ENCODE results near the gene CD248.
"Not testable (repeated sequence)": the region's sequence is repeated elsewhere in the genome, so short reads cannot be mapped to it uniquely, and the experiment has no call there.

CD248 gene

GRCh38 chr11:66276619-66277018 lies 40.2 kb downstream of the CD248 start:
- DNase-seq (ENCODE audit: low read depth in 2 of 2) = not testable (repeated sequence)

GRCh38 chr11:66275984-66276612 lies 40.7 kb downstream of the CD248 start:
- DNase-seq (ENCODE audit: low read depth in 2 of 2) = no peak

DNA sequence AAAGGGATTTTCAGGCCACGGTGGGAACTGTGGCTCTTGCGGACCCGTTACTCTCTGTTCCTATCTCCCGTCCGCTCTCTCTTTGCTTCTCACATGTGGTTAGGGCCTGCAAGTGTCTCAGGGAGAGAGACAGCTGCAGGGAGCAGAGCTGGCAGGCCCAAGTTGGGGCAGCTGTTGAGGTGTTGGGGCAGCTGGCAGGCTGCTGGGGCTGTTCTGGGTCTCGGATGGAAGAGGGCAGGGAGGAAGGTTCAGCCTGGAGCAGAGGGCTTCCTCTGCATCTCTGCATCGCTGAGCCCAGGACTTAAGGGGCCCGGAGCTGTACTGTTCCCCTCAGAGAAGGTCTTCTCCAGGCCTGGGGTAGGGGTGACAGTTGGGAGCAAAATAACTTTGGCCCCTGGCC lies 41.4 kb downstream of the CD248 start:
- no peak for DNase-seq (ENCODE audit: low read depth in 2 of 2)

DNA sequence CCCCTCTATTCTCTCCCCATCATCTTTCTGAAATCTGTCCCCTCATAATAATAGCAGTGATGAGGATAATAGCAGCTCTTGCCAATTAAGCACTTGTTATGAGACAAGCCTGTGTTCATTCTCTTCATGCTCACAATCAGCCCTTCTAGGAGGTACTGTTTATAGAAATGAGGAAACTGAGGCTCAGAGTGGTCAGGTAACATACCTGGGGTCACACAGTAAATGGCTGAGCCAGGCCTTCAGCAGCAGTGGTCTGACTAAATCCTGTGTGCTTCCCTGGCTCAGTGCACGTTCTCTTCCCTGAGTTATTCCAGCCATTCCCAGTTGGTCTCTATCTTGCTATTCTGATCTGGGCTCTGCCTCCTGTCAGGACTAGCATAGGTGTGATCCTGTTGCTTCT lies 42.6 kb downstream of the CD248 start:
- DNase-seq (ENCODE audit: low read depth in 2 of 2) = no peak

DNA sequence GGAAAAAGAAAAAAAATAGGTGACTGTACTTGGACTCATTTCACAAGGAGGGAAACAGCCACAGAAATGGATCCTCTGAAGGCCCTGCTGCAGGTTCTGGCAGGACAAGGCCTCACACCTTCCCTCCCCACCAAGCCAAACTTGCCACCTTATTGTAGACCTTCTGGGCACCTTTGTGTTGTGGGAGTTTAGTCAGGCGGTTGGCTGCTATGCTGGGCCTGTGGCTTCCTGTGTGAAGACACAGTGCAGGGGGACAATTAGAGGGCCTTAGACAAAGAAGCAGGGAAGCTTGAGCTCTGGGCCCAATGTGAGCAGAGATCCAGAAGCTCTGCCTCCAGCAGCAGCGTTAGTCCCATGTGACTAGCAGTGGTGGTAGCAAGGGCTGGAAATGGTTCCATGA lies 44.2 kb downstream of the CD248 start:
- DNase-seq (ENCODE audit: low read depth in 2 of 2) = no peak

GRCh38 chr11:66271816-66272215 lies 45.0 kb downstream of the CD248 start:
- DNase-seq (ENCODE audit: low read depth in 2 of 2) = no peak

DNA sequence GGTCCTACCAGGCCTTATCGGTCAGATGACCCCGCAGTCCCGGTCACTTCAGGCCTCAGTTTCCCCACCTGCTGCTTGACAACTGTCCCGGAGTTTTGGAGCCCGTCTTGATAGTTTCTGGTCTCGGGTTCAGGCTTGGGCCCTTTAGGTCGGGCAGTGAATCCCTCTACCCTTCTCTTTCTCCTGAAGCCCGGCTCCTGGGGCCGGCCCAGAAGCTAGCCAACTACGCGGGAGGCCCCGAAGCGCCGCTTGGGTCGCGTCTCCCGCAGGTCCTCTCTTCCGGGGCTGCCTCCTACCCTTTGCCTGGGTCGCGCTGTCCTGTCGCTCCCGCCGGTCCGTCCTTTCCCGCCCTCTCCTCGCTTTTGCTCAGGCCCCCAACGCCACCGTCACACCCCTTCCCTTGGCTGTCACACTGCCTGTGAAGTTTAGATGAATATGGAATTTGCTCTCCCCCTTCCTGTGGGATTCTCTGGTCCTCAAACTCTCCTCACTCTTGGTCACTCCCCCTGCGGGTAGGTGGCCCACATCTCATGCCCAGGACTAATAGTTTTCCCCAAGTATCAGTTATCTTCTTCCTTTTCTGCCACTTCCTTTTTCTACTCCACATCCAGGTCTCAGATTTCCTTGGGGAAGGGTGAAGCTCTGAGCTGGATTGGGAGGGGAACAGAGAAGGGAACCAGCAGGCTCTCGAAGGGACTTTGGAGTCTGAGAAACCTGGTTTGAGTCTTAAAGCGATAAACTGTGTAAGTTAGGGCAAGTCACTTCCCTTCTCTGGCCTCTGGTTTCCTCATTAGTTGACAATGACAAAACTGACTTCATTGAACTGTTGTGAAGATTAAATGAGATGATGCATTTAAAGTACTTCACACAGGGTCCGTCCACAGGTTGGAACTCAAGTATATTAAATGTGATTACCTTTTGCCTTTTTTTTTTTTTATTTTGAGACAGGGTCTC lies 47.6 kb downstream of the CD248 start:
- no peak for DNase-seq (ENCODE audit: low read depth in 2 of 2)

DNA sequence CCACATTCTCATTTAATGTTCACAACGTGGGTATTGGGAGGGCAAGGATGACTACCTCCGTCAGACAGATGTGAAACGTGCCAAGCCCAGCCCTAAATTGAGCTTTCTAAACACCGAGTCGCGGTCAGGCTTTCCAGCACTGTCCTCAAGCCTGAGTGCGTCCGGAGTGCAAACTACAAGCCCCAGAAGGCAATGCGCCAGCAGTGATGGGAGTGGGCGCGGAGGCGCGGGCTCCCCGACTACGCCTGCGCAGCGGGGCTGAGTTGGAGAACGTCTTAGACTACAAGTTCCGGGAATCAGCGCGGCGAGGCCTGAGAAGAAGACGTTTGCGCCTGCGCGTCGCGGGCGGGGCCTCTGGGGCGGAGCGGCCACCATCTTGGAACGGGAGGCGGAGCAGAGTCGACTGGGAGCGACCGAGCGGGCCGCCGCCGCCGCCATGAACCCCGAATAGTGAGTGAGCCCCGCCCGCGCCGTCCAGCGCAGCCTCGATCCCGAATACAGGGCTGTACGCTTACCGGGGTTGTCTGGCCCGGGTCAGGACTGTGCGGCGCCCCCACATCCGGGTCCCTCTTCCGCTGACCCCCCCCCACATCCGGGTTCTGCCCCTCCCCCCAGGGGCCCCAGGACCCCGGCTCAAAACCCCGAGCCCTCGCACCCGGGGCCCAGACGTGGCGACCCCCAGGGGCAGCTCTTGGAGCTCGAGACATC lies 48.4 kb downstream of the CD248 start, which contains the start of gene RAB1B:
Gene RAB1B (plus strand): TSS at position 396 of the 708 bp plus-strand sequence. CDS start 41 bp downstream, at position 437.
- DNase-seq (ENCODE audit: low read depth in 2 of 2) = peak; percentile 99 to 100

DNA sequence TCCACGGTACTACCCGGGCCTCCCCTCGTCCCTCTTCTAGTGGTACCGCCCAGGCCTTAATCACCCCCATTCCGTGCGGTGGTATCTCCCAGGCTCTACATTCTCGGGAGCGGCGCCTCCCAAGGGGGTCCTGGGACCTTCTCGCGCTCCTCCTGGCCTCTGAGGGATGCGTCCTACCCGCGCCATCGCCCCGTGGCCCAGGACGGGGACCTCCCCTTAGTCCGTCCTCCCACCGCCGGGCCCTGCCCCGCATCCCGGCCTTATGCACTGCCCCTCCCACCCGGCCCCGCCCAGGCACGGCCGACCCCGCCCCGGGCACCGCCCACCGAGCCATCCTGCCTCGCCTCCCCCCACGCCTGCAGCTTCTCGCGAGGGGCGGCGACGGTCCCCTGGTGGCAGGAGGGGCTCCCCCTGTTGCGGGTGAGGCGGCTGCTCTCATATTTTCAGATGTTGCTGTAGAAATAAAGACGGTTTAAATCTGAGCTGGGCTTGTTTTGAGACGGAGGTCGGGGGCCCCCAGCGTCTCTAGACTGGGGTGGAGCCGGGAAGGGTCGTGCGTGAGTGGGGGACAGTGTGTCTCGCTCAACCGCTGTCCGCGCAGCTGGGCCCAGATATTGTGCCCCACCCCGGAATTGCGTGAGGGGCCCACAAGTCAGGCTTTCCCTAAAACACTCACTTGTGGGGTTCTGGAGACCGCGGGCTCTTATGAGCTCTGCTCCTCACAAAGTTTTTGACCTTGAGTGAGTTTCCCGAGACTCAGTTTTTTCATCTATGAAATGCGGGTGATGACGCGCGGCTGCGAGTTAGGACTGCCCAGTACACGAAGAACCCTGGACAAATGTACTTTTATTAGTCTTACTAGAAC lies 49.2 kb downstream of the CD248 start:
- peak; percentile 78 to 82 for DNase-seq (ENCODE audit: low read depth in 2 of 2)

DNA sequence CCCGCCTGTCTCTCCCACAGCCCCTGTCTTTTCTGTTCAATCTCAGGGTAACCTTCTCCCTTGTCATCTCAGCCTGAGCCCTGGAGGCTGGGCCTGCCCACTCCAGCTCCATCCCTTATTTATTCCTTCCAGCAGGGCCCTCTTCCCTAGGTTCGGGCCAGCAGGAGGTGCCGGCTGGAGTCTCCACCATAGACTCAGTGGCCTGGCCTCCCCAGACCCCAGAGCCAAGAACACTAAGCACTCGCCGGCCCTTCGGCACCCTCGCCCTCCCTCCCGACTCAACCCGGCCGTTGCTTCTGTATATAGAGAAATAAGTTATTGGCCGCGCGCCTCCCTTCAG lies 49.8 kb downstream of the CD248 start:
- DNase-seq (ENCODE audit: low read depth in 2 of 2) = no peak

DNA sequence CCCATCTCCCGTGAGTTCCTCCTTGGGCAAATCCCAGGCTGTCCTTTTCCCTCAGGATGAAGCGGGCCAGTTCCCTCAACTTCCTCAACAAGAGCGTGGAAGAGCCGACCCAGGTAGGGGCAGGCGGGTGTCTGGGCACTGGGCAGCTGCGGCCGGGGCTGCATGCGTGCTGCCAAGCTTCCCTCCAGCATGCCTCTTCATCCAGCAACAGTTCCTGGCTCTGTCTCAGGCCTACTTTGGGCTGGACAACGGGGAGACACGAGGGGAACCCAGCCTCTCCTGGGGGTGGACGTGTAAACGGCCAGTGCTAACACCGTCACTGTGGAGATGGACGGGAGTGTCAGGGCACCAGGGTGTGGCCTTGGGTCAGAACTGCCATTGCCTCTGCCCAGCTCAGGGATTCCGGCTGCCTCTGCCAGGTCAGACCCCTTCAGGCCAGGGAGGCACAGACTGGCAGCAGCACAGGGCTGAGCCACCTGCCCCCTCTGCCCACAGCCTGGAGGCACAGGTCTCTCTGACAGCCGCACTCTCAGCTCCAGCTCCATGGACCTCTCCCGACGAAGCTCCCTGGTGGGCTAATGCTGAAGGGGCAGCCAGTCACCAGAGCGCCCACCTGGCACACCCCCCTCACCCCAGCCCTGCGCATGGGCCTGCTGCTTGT lies 50.3 kb downstream of the CD248 start:
- DNase-seq (ENCODE audit: low read depth in 2 of 2) = no peak

GRCh38 chr11:66265531-66266377 lies 51.1 kb downstream of the CD248 start:
- no peak for DNase-seq (ENCODE audit: low read depth in 2 of 2)

- DNase-seq (ENCODE audit: low read depth in 2 of 2) = peak in 1 of 2 donors; percentile 40
Measured at GRCh38 chr11:66264914-66265313, 51.9 kb downstream of the CD248 start.
